HG03457 (cell line): ENCODE measurements around the gene TRAF3IP1.
"Not testable (repeated sequence)": the region's sequence is repeated elsewhere in the genome, so short reads cannot be mapped to it uniquely, and the experiment has no call there.

Source experiments
- ATAC-seq: cut with Tn5 transposase; IDR thresholded peaks from one replicate; pipeline ENCODE4 v1.9.1; 2021; ENCODE audit warnings: moderate number of reproducible peaks; ENCODE audit not compliant: unreplicated experiment

The TRAF3IP1 gene

GRCh38 chr2:238441262-238442114 lies 121.2 kb downstream of the TRAF3IP1 start:
- ATAC-seq = no peak

- not testable (repeated sequence) for ATAC-seq
These were observed 121.9 kb downstream of the TRAF3IP1 start for GRCh38 chr2:238442257-238442656.

- ATAC-seq = no peak
These were observed 123.9 kb downstream of the TRAF3IP1 start for GRCh38 chr2:238444242-238444641.

- ATAC-seq = no peak
These were observed 125.3 kb downstream of the TRAF3IP1 start for GRCh38 chr2:238445409-238446190.

GRCh38 chr2:238446371-238446770 lies 126.1 kb downstream of the TRAF3IP1 start:
- no peak for ATAC-seq

- ATAC-seq = no peak
These were observed 128.0 kb downstream of the TRAF3IP1 start for GRCh38 chr2:238448031-238448955.

GRCh38 chr2:238449241-238449640 lies 128.9 kb downstream of the TRAF3IP1 start:
- no peak for ATAC-seq

- no peak for ATAC-seq
These were observed 129.6 kb downstream of the TRAF3IP1 start for GRCh38 chr2:238449909-238450417.

- no peak for ATAC-seq
These were observed 130.1 kb downstream of the TRAF3IP1 start for GRCh38 chr2:238450440-238450861.
